ENCODE results near the gene C4orf17. TPM values are rescaled to one million over a fixed set of nuclear protein-coding genes. Genes with fewer than 3 reads are reported as not detected.

The C4orf17 gene
- total RNA-seq, 4 donors from 2014 or later, result not detected

- no peaks in the 10 kb centered on the region for H3K36me3 ChIP-seq
- peaks cover 9 to 20% of the 10 kb centered on the region in 2 donors for H3K4me1 ChIP-seq
- no peak for ATAC-seq
- no peak for DNase-seq
- intact Hi-C loops (cut with DNase I; ENCODE audit: low total_unique reads), result no loop called here
- no peaks in the 10 kb centered on the region for H3K9me3 ChIP-seq
- no peak for TF ChIP-seq POLR2A (IDR thresholded peaks at IDR 0.05)
- no peak for TF ChIP-seq CTCF (IDR thresholded peaks at IDR 0.05 in 4 of 5, conservative IDR thresholded peaks at IDR 0.05 in 1 of 5)
- H3K4me3 ChIP-seq, result no peak overlapping the region
- in situ Hi-C loops (cut with MboI; ENCODE audit: low sequenced_read_pairs in 4 of 4), result loop anchor here in 2 of 4 donors (25.0 kb wide), 2 partner anchors 365 to 390 kb away; partner anchors contain the start of genes DNAJB14 (in 1 of the 2) and H2AZ1 (in 1 of the 2)
- H3K27me3 ChIP-seq, result no peaks in the 10 kb centered on the region
- peak overlapping the region in 1 of 4 donors; percentile 45 for H3K27ac ChIP-seq
Measured at GRCh38 chr4:99571883-99572282, 61.1 kb downstream of the C4orf17 start.

- no peak for DNase-seq
Measured at GRCh38 chr4:99572527-99573240, 61.9 kb downstream of the C4orf17 start.

GRCh38 chr4:99573735-99574368 lies 63.0 kb downstream of the C4orf17 start:
- intact Hi-C loops (cut with DNase I; ENCODE audit: low total_unique reads) (no loop called here), in situ Hi-C loops (cut with MboI; ENCODE audit: low sequenced_read_pairs in 4 of 4) (loop anchor here in 2 of 4 donors (25.0 kb wide), 2 partner anchors 363 to 388 kb away; partner anchors contain the start of genes DNAJB14 (in 1 of the 2) and H2AZ1 (in 1 of the 2))
- Histone ChIP-seq H3K36me3 (no peaks in the 10 kb centered on the region), H3K27me3 (no peaks in the 10 kb centered on the region), H3K4me3 (no peak overlapping the region), H3K9me3 (no peaks in the 10 kb centered on the region), H3K27ac (peak overlapping the region in 3 of 4 donors; percentile 30 to 56 (median 45)), H3K4me1 (peaks cover 9 to 20% of the 10 kb centered on the region in 2 donors)
- DNase-seq, result no peak
- no peak for TF ChIP-seq CTCF (IDR thresholded peaks at IDR 0.05 in 4 of 5, conservative IDR thresholded peaks at IDR 0.05 in 1 of 5)
- TF ChIP-seq POLR2A (IDR thresholded peaks at IDR 0.05), result no peak
- ATAC-seq, result peak in 1 of 2 donors; percentile 56

More at GRCh38 chr4:99572527-99573240, 61.9 kb downstream of the C4orf17 start:
- Histone ChIP-seq H3K27ac (peak overlapping the region in 3 of 4 donors; percentile 32 to 56 (median 45)), H3K9me3 (no peaks in the 10 kb centered on the region), H3K4me1 (peaks cover 9 to 20% of the 10 kb centered on the region in 2 donors), H3K27me3 (no peaks in the 10 kb centered on the region), H3K4me3 (no peak overlapping the region), H3K36me3 (no peaks in the 10 kb centered on the region)
- peak; percentile 70 to 78 for ATAC-seq
- intact Hi-C loops (cut with DNase I; ENCODE audit: low total_unique reads) (no loop called here), in situ Hi-C loops (cut with MboI; ENCODE audit: low sequenced_read_pairs in 4 of 4) (loop anchor here in 2 of 4 donors (25.0 kb wide), 2 partner anchors 365 to 390 kb away; partner anchors contain the start of genes DNAJB14 (in 1 of the 2) and H2AZ1 (in 1 of the 2))
- no peak for TF ChIP-seq POLR2A (IDR thresholded peaks at IDR 0.05)
- TF ChIP-seq CTCF (IDR thresholded peaks at IDR 0.05 in 4 of 5, conservative IDR thresholded peaks at IDR 0.05 in 1 of 5), result no peak

GRCh38 chr4:99574530-99575324 lies 63.9 kb downstream of the C4orf17 start, which contains the start of gene MTTP:
TSS of gene MTTP (plus strand) at chr4:99574824. CDS start at chr4:99574910, 86 bp downstream.
- no peak for ATAC-seq
- intact Hi-C loops (cut with DNase I; ENCODE audit: low total_unique reads), result no loop called here
- peaks cover 9 to 20% of the 10 kb centered on the region in 2 donors for H3K4me1 ChIP-seq
- TF ChIP-seq POLR2A (IDR thresholded peaks at IDR 0.05) (no peak), CTCF (IDR thresholded peaks at IDR 0.05 in 4 of 5, conservative IDR thresholded peaks at IDR 0.05 in 1 of 5) (no peak)
- H3K27ac ChIP-seq, result peak within 1 kb of the TSS in 3 of 4 donors; percentile 30 to 56 (median 45)
- no peaks in the 10 kb centered on the region for H3K9me3 ChIP-seq
- in situ Hi-C loops (cut with MboI; ENCODE audit: low sequenced_read_pairs in 4 of 4), result loop anchor here in 2 of 4 donors (25.0 kb wide), 2 partner anchors 363 to 388 kb away; partner anchors contain the start of genes DNAJB14 (in 1 of the 2) and H2AZ1 (in 1 of the 2)
- no peak for DNase-seq
- H3K27me3 ChIP-seq, result no peaks in the 10 kb centered on the region
- H3K36me3 ChIP-seq, result no peaks in the 10 kb centered on the region
- no peak within 1 kb of the TSS for H3K4me3 ChIP-seq
